ENCODE results near the gene NKD1.

GRCh38 chr16:50531359-50531758 is 16.8 kb upstream of the NKD1 start:
- TF ChIP-seq CTCF (IDR thresholded peaks at IDR 0.05; ENCODE audit: low read depth, low read length) (no peak), EZH2phosphoT487 (IDR thresholded peaks at IDR 0.05; ENCODE audit: low read depth) (no peak)
